Brain microvascular endothelial cell (primary cell): ENCODE measurements around the gene GALNT8.

Experiments
- DNase-seq: peaks from one replicate; pipeline ENCODE4 v3.0.0-alpha.2; 2020
- H3K27ac ChIP-seq: fragments of 250-450 bp; sonication (Bioruptor Pico); 2 replicates; pipeline ENCODE4 v1.5.1; 2020; ENCODE audit warnings: mild to moderate bottlenecking, moderate library complexity
- H3K27me3 ChIP-seq: fragments of 250-450 bp; sonication (Bioruptor Pico); replicated peaks from 2 replicates; pipeline ENCODE4 v1.5.1; 2020; ENCODE audit warnings: mild to moderate bottlenecking
- H3K36me3 ChIP-seq: fragments of 250-450 bp; sonication (Bioruptor Pico); replicated peaks from 2 replicates; pipeline ENCODE4 v1.5.1; 2020; ENCODE audit warnings: mild to moderate bottlenecking
- H3K4me3 ChIP-seq: 2 replicates; pipeline ENCODE4 v1.5.1; 2011; ENCODE audit warnings: low read depth, mild to moderate bottlenecking, control low read depth, low read length, moderate library complexity
- in situ Hi-C: cut with HindIII; loops from 2 replicates; pipeline ENCODE4 v1.10.0; 2017; ENCODE audit warnings: low sequenced_read_pairs, low pct_ligation_motif_present
- TF ChIP-seq, protein P1 (sequence below): IDR thresholded peaks from 2 replicates; pipeline ENCODE4 v1.5.1; 2011; ENCODE audit warnings: low read depth, mild to moderate bottlenecking, moderate library complexity, low read length, control low read depth, inconsistent platforms; ENCODE audit errors: missing control alignments

Gene GALNT8

DNA sequence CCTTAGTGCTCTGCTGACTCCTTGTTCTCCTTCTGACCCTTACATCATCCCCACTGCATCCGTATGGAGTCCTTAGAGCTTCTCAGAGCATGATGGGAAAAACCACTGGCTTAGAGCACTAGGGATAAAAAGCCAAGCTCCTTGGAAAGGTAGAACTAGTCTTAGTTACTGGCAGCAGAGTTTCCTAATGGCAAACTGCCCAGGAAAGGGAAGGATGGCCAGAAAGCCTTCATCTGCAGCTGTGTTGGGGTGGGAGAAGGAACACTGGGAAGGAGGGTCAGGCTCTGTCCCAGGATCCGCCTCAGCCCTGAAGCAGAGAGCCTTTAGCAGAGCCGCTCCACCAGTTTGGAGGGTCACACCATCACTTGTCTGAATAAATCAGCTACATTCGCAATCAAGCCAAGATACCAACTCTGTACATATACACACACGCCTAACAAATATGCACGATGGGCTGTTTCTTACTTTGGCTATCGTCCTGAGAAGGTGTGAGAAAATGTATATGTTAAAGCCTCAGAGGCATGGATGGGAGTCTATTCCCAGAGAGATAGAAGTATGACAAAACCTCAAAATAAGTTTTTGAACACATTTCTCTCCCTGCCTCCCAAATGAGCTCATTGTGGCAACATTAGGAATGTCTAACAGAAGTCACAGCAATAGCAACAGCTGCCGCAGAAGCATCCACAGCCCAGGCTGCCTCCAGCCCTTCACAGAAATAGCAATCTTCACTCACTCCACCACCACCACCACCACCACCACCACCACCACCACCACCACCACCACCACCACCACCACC is 18.6 kb upstream of the GALNT8 start:
- TF ChIP-seq, protein P1, sequence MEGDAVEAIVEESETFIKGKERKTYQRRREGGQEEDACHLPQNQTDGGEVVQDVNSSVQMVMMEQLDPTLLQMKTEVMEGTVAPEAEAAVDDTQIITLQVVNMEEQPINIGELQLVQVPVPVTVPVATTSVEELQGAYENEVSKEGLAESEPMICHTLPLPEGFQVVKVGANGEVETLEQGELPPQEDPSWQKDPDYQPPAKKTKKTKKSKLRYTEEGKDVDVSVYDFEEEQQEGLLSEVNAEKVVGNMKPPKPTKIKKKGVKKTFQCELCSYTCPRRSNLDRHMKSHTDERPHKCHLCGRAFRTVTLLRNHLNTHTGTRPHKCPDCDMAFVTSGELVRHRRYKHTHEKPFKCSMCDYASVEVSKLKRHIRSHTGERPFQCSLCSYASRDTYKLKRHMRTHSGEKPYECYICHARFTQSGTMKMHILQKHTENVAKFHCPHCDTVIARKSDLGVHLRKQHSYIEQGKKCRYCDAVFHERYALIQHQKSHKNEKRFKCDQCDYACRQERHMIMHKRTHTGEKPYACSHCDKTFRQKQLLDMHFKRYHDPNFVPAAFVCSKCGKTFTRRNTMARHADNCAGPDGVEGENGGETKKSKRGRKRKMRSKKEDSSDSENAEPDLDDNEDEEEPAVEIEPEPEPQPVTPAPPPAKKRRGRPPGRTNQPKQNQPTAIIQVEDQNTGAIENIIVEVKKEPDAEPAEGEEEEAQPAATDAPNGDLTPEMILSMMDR = no peak
- H3K4me3 ChIP-seq = no peak overlapping the region
- in situ Hi-C loops = no loop called here
- H3K36me3 ChIP-seq = no peaks in the 10 kb centered on the region
- no peaks in the 10 kb centered on the region for H3K27me3 ChIP-seq
- no peak overlapping the region for H3K27ac ChIP-seq
- DNase-seq = no peak

DNA sequence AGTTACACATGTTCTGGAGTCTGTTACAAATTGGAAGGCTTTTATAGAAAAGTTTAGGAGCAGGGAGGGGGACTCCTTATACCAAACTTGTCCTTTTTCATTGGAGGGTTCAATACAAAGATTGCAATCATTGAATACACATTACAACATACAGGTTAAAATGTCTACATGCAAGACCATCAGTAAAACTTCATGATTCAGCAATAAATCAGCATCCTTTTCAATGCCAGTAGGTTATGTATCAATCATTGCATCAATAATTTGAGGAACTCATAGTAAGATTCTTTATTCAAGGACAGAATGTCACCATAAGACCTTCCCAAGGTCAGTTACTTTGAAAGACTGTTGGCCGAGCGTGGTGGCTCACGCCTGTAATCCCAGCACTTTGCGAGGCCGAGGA is 16.5 kb upstream of the GALNT8 start:
- Histone ChIP-seq H3K36me3 (no peaks in the 10 kb centered on the region), H3K4me3 (no peak overlapping the region), H3K27ac (no peak overlapping the region), H3K27me3 (no peaks in the 10 kb centered on the region)
- in situ Hi-C loops = no loop called here
- no peak for DNase-seq
- TF ChIP-seq, protein P1 = no peak

DNA sequence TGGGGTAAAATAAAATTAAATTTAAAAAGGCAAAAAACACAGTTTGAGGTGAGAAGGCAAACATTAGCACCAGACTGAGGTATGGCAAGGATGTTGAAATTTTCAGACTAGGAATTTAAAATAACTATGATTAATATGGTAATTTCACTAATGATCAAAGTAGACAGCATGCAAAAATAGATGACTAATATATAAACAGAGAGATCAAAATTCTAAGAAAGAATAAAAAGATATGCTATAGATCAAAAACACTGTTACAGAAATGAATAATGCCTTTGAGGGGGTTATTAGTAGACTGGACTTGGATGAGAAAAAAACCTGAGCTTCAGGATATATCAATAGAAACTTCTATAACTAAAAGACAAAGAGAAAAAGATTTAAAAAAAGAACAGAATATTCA is 14.4 kb upstream of the GALNT8 start:
- Histone ChIP-seq H3K36me3 (no peaks in the 10 kb centered on the region), H3K4me3 (no peak overlapping the region), H3K27me3 (no peaks in the 10 kb centered on the region), H3K27ac (no peak overlapping the region)
- TF ChIP-seq, protein P1 = no peak
- in situ Hi-C loops = no loop called here
- DNase-seq = no peak

DNA sequence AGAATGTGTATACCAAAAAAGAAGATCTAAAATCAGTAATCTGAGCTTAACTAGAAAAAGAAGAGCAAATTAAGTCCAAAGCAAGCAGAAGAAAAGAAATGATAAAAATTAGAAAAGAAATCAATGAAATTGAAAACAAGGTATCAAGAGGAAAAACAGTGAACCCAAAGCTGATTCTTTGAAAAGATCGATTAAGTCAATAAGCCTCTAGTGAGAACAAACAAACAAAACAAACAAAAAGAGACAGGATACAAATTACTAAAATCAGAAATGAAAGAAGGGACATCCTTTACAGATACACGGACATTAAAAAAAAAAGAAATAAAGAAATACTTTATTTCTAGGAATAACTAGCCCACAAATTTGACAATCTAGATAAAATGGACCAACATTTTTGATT is 12.9 kb upstream of the GALNT8 start:
- DNase-seq = no peak
- H3K27ac ChIP-seq = no peak overlapping the region
- H3K27me3 ChIP-seq = no peaks in the 10 kb centered on the region
- H3K36me3 ChIP-seq = no peaks in the 10 kb centered on the region
- in situ Hi-C loops = no loop called here
- TF ChIP-seq, protein P1 = no peak
- no peak overlapping the region for H3K4me3 ChIP-seq

DNA sequence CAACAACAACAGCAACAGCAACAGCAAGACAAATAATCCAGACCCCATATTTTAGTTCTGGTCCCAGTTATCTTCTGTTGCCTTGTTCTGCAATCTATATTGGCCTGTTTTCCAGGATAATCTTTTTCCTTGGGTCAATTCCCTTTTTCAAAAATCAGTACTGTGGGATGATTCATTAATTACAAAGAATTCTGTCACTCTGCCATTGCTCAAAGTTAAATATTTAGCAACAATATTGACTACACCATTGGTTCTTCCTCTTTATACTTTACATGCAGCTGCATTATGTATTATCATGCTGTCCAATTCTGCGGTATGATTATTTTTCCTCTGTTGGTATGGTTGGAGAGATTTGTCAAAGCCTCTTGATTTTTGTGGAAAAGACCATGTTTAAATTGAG is 10.1 kb upstream of the GALNT8 start:
- Histone ChIP-seq H3K27ac (no peak overlapping the region), H3K4me3 (no peak overlapping the region), H3K27me3 (no peaks in the 10 kb centered on the region), H3K36me3 (no peaks in the 10 kb centered on the region)
- in situ Hi-C loops = no loop called here
- DNase-seq = no peak
- TF ChIP-seq, protein P1 = no peak

DNA sequence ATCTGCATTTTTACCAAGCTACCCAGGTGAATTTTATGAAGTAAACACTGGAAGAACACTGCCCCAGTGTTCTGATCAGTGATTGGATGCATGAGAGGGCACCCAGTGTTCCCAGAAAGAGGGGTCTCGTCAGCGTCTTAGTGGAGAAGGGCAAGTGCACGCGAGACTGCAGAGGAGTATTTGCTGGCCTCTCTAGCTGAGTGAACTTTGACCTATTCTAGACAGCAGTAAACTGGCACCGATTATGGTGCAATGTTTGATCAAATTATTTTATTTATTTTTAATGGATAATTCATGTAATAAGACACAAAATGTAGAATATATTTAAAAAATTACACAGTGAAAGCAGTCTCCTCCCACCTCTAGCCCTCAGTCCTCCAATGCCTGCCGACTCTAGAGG is 5.3 kb upstream of the GALNT8 start:
- in situ Hi-C loops = no loop called here
- no peak for DNase-seq
- TF ChIP-seq, protein P1 = no peak
- Histone ChIP-seq H3K27me3 (no peaks in the 10 kb centered on the region), H3K27ac (no peak overlapping the region), H3K4me3 (no peak overlapping the region), H3K36me3 (no peaks in the 10 kb centered on the region)
